Gastrocnemius medialis (tissue), 4 donors: ENCODE data around the gene SRGAP3. TPM values are rescaled to one million over a fixed set of nuclear protein-coding genes. Genes with fewer than 3 reads are reported as not detected.

Experiments
- ATAC-seq, 2 donors: fragments of 150-250 bp; one replicate each; pipeline ENCODE4 v1.9.1; 2016
- DNase-seq, 2 donors: peaks; one replicate each; pipeline ENCODE4 v3.0.0-alpha.2; 2019
- H3K27ac ChIP-seq, 4 donors: fragments of 200-600 bp; sonication (generic); 1 replicate in 1 of 4; 2 replicates in 3 of 4; pipeline ENCODE4 v1.5.1; 2016 to 2018; ENCODE audit warnings: mild to moderate bottlenecking in 2 of 4, moderate library complexity in 1 of 4
- H3K27me3 ChIP-seq, 3 donors: fragments of 200-600 bp; sonication (generic) in 2 of 3; 1 replicate in 1 of 3; 2 replicates in 2 of 3; pipeline versions ENCODE4 v1.5.1 to v1.6.0; 2016 to 2019; ENCODE audit warnings: mild to moderate bottlenecking in 1 of 3, moderate library complexity in 1 of 3
- H3K36me3 ChIP-seq, 2 donors: fragments of 200-600 bp; sonication (generic) in 1 of 2; one replicate each; pipeline ENCODE4 v1.5.1; 2017 to 2018
- H3K4me1 ChIP-seq, 2 donors: fragments of 200-600 bp; sonication (generic) in 1 of 2; one replicate each; pipeline ENCODE4 v1.5.1; 2016 to 2017; ENCODE audit warnings: mild to moderate bottlenecking in 2 of 2
- H3K4me3 ChIP-seq, 4 donors: fragments of 200-600 bp; sonication (generic) in 3 of 4; 1 replicate in 1 of 4; 2 replicates in 3 of 4; pipeline ENCODE4 v1.5.1; 2016 to 2019; ENCODE audit warnings: mild to moderate bottlenecking in 2 of 4
- H3K9me3 ChIP-seq, 3 donors: fragments of 200-600 bp; sonication (generic) in 2 of 3; 1 replicate in 1 of 3; 2 replicates in 2 of 3; pipeline ENCODE4 v1.5.1; 2016 to 2019
- POLR2A ChIP-seq, 2 donors: fragments of 450-650 bp; IDR thresholded peaks; one replicate each; pipeline ENCODE4 v1.6.1; 2017; ENCODE audit warnings: antibody characterized with exemption in 2 of 2, mild to moderate bottlenecking in 2 of 2, moderate library complexity in 2 of 2
- in situ Hi-C, 4 donors: fragments of 200-750 bp; cut with MboI; loops; one replicate each; pipeline versions ENCODE4 v1.15.0 to v1.8.0; 2017; ENCODE audit warnings: low sequenced_read_pairs in 4 of 4
- intact Hi-C: fragments of 100-400 bp; cut with DNase I; formaldehyde crosslinking; loops from one replicate; pipeline ENCODE4 v1.15.1; 2023; ENCODE audit warnings: low total_unique reads
- total RNA-seq, 4 donors: library from RNA; depleted of rRNA; stranded (reverse); fragments of >200 nt; gene quantifications; one replicate each; pipeline versions ENCODE4 v1.1.0 to v1.2.3, GENCODE V29; 2016
- TF ChIP-seq, protein P1 (sequence below), 5 experiments: fragments of 450-650 bp in 3 of 5; fragments of 200-600 bp in 2 of 5; sonication (generic) in 2 of 5; IDR thresholded peaks in 4 of 5; conservative IDR thresholded peaks in 1 of 5; 1 replicate in 4 of 5; 2 replicates in 1 of 5; pipeline ENCODE4 v1.5.1; 2016 to 2019; ENCODE audit warnings: antibody characterized with exemption in 5 of 5, mild to moderate bottlenecking in 3 of 5, moderate library complexity in 3 of 5

SRGAP3 gene
- total RNA-seq, 4 donors from 2014 or later: 1.3 to 2.3 (median 1.8) TPM

DNA sequence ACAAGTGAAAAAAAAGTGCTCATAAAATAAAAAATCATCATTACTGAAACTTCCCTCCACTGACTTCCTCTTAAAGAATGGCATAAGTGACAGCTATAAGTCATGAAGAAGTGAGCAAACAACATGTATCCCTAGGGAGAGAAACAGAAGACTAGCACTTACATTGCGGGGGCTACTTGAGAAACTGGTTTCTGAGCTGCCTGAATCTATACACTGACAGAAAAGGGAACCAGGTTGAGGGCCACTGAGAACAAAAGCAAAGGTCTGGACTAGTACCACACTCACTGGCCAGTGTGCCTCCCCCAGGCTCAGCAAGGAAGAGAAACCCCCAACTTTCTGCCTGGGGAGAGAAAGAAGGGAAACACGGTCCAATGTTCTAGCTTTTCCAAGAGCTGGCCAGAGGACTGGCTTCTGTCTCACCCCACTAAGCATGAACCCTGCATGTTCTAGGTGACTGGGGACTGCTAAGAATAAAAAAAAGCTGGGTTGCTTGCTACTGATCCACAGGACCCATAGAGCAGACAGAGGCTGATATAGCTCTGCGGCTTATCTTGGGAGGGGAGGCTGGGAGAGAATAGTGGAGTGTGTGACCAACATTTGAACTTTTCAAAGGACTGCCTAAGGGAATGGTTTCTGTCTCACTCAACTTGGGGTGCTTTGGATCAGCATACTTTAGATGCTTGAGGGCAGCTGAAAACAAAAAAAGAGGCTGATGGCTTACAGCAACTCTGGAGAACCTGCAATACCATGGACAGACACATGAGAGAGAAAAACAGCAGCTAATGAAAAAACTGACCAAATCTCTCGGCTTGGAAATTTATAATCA is 294.3 kb downstream of the SRGAP3 start:
- DNase-seq (no peak), ATAC-seq (no peak)
- intact Hi-C loops: no loop called here
- Histone ChIP-seq H3K36me3 (peaks cover 0 to 4% of the 10 kb centered on the region in 2 donors), H3K4me3 (no peak overlapping the region), H3K9me3 (no peaks in the 10 kb centered on the region), H3K27ac (no peak overlapping the region), H3K27me3 (no peaks in the 10 kb centered on the region), H3K4me1 (no peaks in the 10 kb centered on the region)
- in situ Hi-C loops: no loop called here
- TF ChIP-seq, protein P1, sequence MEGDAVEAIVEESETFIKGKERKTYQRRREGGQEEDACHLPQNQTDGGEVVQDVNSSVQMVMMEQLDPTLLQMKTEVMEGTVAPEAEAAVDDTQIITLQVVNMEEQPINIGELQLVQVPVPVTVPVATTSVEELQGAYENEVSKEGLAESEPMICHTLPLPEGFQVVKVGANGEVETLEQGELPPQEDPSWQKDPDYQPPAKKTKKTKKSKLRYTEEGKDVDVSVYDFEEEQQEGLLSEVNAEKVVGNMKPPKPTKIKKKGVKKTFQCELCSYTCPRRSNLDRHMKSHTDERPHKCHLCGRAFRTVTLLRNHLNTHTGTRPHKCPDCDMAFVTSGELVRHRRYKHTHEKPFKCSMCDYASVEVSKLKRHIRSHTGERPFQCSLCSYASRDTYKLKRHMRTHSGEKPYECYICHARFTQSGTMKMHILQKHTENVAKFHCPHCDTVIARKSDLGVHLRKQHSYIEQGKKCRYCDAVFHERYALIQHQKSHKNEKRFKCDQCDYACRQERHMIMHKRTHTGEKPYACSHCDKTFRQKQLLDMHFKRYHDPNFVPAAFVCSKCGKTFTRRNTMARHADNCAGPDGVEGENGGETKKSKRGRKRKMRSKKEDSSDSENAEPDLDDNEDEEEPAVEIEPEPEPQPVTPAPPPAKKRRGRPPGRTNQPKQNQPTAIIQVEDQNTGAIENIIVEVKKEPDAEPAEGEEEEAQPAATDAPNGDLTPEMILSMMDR (IDR thresholded peaks at IDR 0.05 in 4 of 5, conservative IDR thresholded peaks at IDR 0.05 in 1 of 5): no peak
- TF ChIP-seq POLR2A (IDR thresholded peaks at IDR 0.05): no peak

DNA sequence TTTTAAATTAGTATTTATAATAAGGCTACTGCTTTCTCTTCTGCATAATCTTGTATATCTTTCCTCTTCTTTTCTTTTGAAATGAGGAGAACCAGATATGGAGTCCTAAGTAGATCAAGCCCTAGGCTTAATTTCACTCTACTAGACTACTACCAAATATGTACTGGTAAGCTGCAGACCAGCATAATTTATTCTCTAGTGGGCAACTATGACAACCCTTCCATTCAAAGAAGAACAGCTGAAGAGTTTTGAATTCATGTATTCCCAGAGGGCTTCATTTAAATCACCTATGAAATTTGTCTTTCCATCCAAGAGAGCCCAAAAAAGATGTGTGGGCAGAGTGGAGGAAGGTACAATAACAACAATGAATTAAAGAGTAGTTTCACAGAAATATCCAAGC is 296.1 kb downstream of the SRGAP3 start:
- H3K4me3 ChIP-seq: no peak overlapping the region
- in situ Hi-C loops: no loop called here
- no peaks in the 10 kb centered on the region for H3K27me3 ChIP-seq
- H3K9me3 ChIP-seq: no peaks in the 10 kb centered on the region
- peaks cover 0 to 4% of the 10 kb centered on the region in 2 donors for H3K36me3 ChIP-seq
- intact Hi-C loops: no loop called here
- no peaks in the 10 kb centered on the region for H3K4me1 ChIP-seq
- no peak for DNase-seq
- TF ChIP-seq, protein P1 (IDR thresholded peaks at IDR 0.05 in 4 of 5, conservative IDR thresholded peaks at IDR 0.05 in 1 of 5): no peak
- TF ChIP-seq POLR2A (IDR thresholded peaks at IDR 0.05): no peak
- H3K27ac ChIP-seq: no peak overlapping the region
- no peak for ATAC-seq

DNA sequence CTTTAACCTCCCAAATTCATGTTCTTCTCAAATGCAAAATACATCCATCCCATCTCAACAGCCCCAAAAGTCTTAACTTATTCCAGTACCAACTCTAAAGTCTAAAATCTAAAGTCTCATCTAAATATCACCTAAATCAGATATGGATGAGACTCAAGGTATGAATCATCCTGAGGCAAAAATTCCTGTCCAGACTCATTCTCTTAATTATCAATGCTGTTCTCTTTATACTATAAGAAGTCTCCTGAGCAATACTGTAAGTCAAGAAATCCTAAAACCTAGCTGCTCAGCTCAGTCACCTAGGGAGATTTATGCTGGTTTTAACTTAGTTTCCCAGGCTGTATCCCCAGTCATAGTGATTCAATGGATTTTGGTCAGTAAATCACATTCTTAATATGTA is 297.3 kb downstream of the SRGAP3 start:
- DNase-seq: no peak
- in situ Hi-C loops (no loop called here), intact Hi-C loops (no loop called here)
- H3K36me3 ChIP-seq: no peaks in the 10 kb centered on the region
- no peak overlapping the region for H3K4me3 ChIP-seq
- no peaks in the 10 kb centered on the region for H3K27me3 ChIP-seq
- no peak for TF ChIP-seq POLR2A (IDR thresholded peaks at IDR 0.05)
- TF ChIP-seq, protein P1 (IDR thresholded peaks at IDR 0.05 in 4 of 5, conservative IDR thresholded peaks at IDR 0.05 in 1 of 5): no peak
- no peak for ATAC-seq
- no peaks in the 10 kb centered on the region for H3K9me3 ChIP-seq
- H3K4me1 ChIP-seq: no peaks in the 10 kb centered on the region
- H3K27ac ChIP-seq: no peak overlapping the region

DNA sequence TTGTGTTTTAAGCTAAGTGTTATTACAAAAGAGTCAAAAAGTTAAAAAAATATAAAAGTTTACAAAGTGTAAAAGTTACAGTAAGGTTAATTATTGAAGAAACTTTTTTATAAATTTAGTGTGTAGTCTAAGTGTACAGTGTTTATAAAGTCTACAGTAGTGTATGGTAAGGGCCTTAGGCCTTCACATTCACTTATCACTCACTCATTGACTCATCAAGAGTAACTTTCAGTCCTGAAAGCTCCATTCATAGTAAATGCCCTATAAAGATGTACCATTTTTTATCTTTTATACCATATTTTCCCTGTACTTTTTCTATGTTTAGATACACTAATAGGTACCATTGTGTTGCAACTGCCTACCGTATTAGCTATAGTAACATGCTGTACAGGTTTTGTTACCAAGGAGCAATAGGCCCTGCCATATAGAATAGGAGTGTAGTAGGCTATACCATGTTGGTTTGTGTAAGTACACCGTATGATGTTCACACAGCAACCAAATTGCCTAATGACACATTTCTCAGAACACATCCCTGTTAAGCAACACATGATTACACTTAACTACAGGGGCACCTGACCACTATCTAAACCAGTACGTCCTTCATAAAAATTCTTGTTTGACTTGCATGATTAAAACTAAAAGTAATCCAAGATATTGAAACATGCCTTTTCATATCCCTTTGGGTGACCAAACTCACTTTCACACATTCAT is 303.4 kb downstream of the SRGAP3 start:
- ATAC-seq (no peak), DNase-seq (no peak)
- H3K27ac ChIP-seq: no peak overlapping the region
- no peak overlapping the region for H3K4me3 ChIP-seq
- in situ Hi-C loops: no loop called here
- H3K27me3 ChIP-seq: no peaks in the 10 kb centered on the region
- no peaks in the 10 kb centered on the region for H3K4me1 ChIP-seq
- TF ChIP-seq POLR2A (IDR thresholded peaks at IDR 0.05): no peak
- TF ChIP-seq, protein P1 (IDR thresholded peaks at IDR 0.05 in 4 of 5, conservative IDR thresholded peaks at IDR 0.05 in 1 of 5): no peak
- no peaks in the 10 kb centered on the region for H3K9me3 ChIP-seq
- H3K36me3 ChIP-seq: peaks cover 0 to 9% of the 10 kb centered on the region in 2 donors
- intact Hi-C loops: no loop called here
